HEK293 (cell line): ENCODE data around the gene SLC18A3.

Source experiments
- CTCF ChIA-PET: fragments of 350-600 bp; formaldehyde crosslinking; extraction: SDS; loops from one replicate; lab custom pipeline; 2021; ENCODE audit warnings: antibody characterized with exemption; lab: Yijun Ruan, JAX
- POLR2A ChIA-PET: fragments of 300-600 bp; formaldehyde crosslinking; extraction: SDS; loops from one replicate; lab custom pipeline; 2020; ENCODE audit warnings: antibody characterized with exemption, inconsistent platforms; lab: Yijun Ruan, JAX
- H3K27ac ChIP-seq: fragments of 200-500 bp; sonication (Bioruptor generic); 2 replicates; pipeline ENCODE4 v1.5.1; 2014; ENCODE audit warnings: low read depth, low read length, control low read depth, inconsistent platforms; ENCODE audit errors: extremely low read depth
- H3K36me3 ChIP-seq, 2 experiments: fragments of 200-500 bp in 1 of 2; sonication (Bioruptor generic) in 1 of 2; 1 replicate in 1 of 2; 2 replicates in 1 of 2; pipeline ENCODE4 v1.5.1; 2014 to 2017; ENCODE audit warnings: inconsistent platforms in 2 of 2, low read length in 2 of 2; ENCODE audit not compliant: control insufficient read depth in 2 of 2, insufficient read depth in 1 of 2
- H3K4me1 ChIP-seq: fragments of 200-500 bp; sonication (Bioruptor generic); 2 replicates; pipeline ENCODE4 v1.5.1; 2014; ENCODE audit warnings: mild to moderate bottlenecking, low read length, inconsistent platforms; ENCODE audit not compliant: control insufficient read depth, insufficient read depth
- H3K4me3 ChIP-seq: 2 replicates; pipeline ENCODE4 v1.5.1; 2011; ENCODE audit warnings: low read depth, mild to moderate bottlenecking, control low read depth, low read length, moderate library complexity
- H3K9me3 ChIP-seq: fragments of 200-500 bp; sonication (Bioruptor generic); 2 replicates; pipeline ENCODE4 v1.5.1; 2014; ENCODE audit warnings: low read depth, low read length, inconsistent platforms; ENCODE audit not compliant: control insufficient read depth, insufficient read depth
- BCL6B ChIP-seq: fragments of 450-650 bp; formaldehyde crosslinking; IDR thresholded peaks from 2 replicates; pipeline ENCODE4 v1.5.1; 2017; ENCODE audit warnings: missing biosample characterization, missing genetic modification characterization
- HOXD13 ChIP-seq: sonication (generic); formaldehyde crosslinking; IDR thresholded peaks from 2 replicates; pipeline ENCODE4 v1.8.0; 2022; ENCODE audit warnings: missing genetic modification reagents, borderline replicate concordance
- KLF1 ChIP-seq: fragments of 450-650 bp; formaldehyde crosslinking; IDR thresholded peaks from 2 replicates; pipeline ENCODE4 v1.5.1; 2016; ENCODE audit warnings: missing biosample characterization, missing genetic modification characterization
- MYNN ChIP-seq: fragments of 450-650 bp; formaldehyde crosslinking; IDR thresholded peaks from 2 replicates; pipeline ENCODE4 v1.5.1; 2016; ENCODE audit warnings: missing biosample characterization, missing genetic modification characterization, borderline replicate concordance
- PRDM1 ChIP-seq: fragments of 450-650 bp; formaldehyde crosslinking; IDR thresholded peaks from 2 replicates; pipeline ENCODE4; 2016; ENCODE audit warnings: missing biosample characterization, missing genetic modification characterization
- PRDM2 ChIP-seq: fragments of 450-650 bp; formaldehyde crosslinking; IDR thresholded peaks from 2 replicates; pipeline ENCODE4 v1.5.1; 2016; ENCODE audit warnings: missing biosample characterization, missing genetic modification characterization, borderline replicate concordance
- ZBTB1 ChIP-seq: fragments of 450-650 bp; formaldehyde crosslinking; IDR thresholded peaks from 2 replicates; pipeline ENCODE4 v1.5.1; 2016; ENCODE audit warnings: missing biosample characterization, missing genetic modification characterization
- ZBTB8A ChIP-seq: fragments of 450-650 bp; formaldehyde crosslinking; IDR thresholded peaks from 2 replicates; pipeline ENCODE4 v1.5.1; 2016; ENCODE audit warnings: missing biosample characterization, missing genetic modification characterization
- ZNF202 ChIP-seq: fragments of 450-650 bp; formaldehyde crosslinking; IDR thresholded peaks from 2 replicates; pipeline ENCODE4 v1.5.1; 2016; ENCODE audit warnings: missing biosample characterization, missing genetic modification characterization, borderline replicate concordance
- ZNF48 ChIP-seq: fragments of 450-650 bp; formaldehyde crosslinking; IDR thresholded peaks from 2 replicates; pipeline ENCODE4 v1.5.1; 2016; ENCODE audit warnings: missing biosample characterization, missing genetic modification characterization
- ZNF514 ChIP-seq: fragments of 450-650 bp; formaldehyde crosslinking; IDR thresholded peaks from 2 replicates; pipeline ENCODE4 v1.5.1; 2016; ENCODE audit warnings: missing biosample characterization, missing genetic modification characterization
- ZNF548 ChIP-seq: fragments of 450-650 bp; formaldehyde crosslinking; IDR thresholded peaks from 2 replicates; pipeline ENCODE4 v1.5.1; 2016; ENCODE audit warnings: missing biosample characterization, missing genetic modification characterization
- ZNF558 ChIP-seq: fragments of 450-650 bp; formaldehyde crosslinking; IDR thresholded peaks from 2 replicates; pipeline ENCODE4 v1.5.1; 2016; ENCODE audit warnings: missing biosample characterization, missing genetic modification characterization
- ZNF624 ChIP-seq: fragments of 450-650 bp; formaldehyde crosslinking; IDR thresholded peaks from 2 replicates; pipeline ENCODE4 v1.5.1; 2017; ENCODE audit warnings: missing biosample characterization, missing genetic modification characterization
- ZNF776 ChIP-seq: fragments of 450-650 bp; formaldehyde crosslinking; IDR thresholded peaks from 2 replicates; pipeline ENCODE4 v1.5.0; 2017; ENCODE audit warnings: missing biosample characterization, missing genetic modification characterization, borderline replicate concordance
- TF ChIP-seq, protein P1 (sequence below): fragments of 450-650 bp; formaldehyde crosslinking; IDR thresholded peaks from 2 replicates; pipeline ENCODE4 v1.5.1; 2017; ENCODE audit warnings: missing biosample characterization, missing genetic modification characterization

SLC18A3 gene

GRCh38 chr10:49655099-49655498 is 45.0 kb downstream of the SLC18A3 start:
- Histone ChIP-seq H3K27ac (no peak overlapping the region), H3K4me3 (no peak overlapping the region), H3K36me3 (no peaks in the 10 kb centered on the region), H3K9me3 (no peaks in the 10 kb centered on the region), H3K4me1 (no peaks in the 10 kb centered on the region)
- ChIA-PET POLR2A (no interaction called here), CTCF (no interaction called here)
- TF ChIP-seq PRDM1 (no peak), ZNF48 (no peak), ZNF548 (tag by site-specific recombination) (no peak), ZNF776 (tag by site-specific recombination) (no peak), ZNF514 (tag by site-specific recombination) (no peak), HOXD13 (no peak), BCL6B (no peak), PRDM2 (no peak), ZBTB8A (tag by site-specific recombination) (no peak), ZNF202 (tag by site-specific recombination) (no peak), ZNF558 (no peak), ZBTB1 (tag by site-specific recombination) (no peak), ZNF624 (no peak)

GRCh38 chr10:49656845-49657493 is 46.9 kb downstream of the SLC18A3 start:
- no peak for TF ChIP-seq KLF1 (tag by site-specific recombination)
- TF ChIP-seq, all 188 proteins: peak for 0
- Histone ChIP-seq H3K27ac (no peak overlapping the region), H3K4me3 (no peak overlapping the region), H3K9me3 (no peaks in the 10 kb centered on the region), H3K36me3 (no peaks in the 10 kb centered on the region), H3K4me1 (no peaks in the 10 kb centered on the region)
- ChIA-PET POLR2A (no interaction called here), CTCF (no interaction called here)

GRCh38 chr10:49657606-49658005 is 47.5 kb downstream of the SLC18A3 start:
- no peak overlapping the region for H3K27ac ChIP-seq
- no peak overlapping the region for H3K4me3 ChIP-seq
- H3K4me1 ChIP-seq, result no peaks in the 10 kb centered on the region
- CTCF ChIA-PET, result no interaction called here
- no peaks in the 10 kb centered on the region for H3K36me3 ChIP-seq
- H3K9me3 ChIP-seq, result no peaks in the 10 kb centered on the region
- TF ChIP-seq, protein P1, sequence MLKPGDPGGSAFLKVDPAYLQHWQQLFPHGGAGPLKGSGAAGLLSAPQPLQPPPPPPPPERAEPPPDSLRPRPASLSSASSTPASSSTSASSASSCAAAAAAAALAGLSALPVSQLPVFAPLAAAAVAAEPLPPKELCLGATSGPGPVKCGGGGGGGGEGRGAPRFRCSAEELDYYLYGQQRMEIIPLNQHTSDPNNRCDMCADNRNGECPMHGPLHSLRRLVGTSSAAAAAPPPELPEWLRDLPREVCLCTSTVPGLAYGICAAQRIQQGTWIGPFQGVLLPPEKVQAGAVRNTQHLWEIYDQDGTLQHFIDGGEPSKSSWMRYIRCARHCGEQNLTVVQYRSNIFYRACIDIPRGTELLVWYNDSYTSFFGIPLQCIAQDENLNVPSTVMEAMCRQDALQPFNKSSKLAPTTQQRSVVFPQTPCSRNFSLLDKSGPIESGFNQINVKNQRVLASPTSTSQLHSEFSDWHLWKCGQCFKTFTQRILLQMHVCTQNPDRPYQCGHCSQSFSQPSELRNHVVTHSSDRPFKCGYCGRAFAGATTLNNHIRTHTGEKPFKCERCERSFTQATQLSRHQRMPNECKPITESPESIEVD (tag by site-specific recombination), result no peak
- no peak for TF ChIP-seq MYNN (tag by site-specific recombination)
- no peak for TF ChIP-seq ZNF776 (tag by site-specific recombination)
- TF ChIP-seq, all 188 proteins: peak for 0
- POLR2A ChIA-PET, result no interaction called here
